Liver (tissue), 9 donors: ENCODE measurements around the gene L2HGDH. TPM values are rescaled to one million over a fixed set of nuclear protein-coding genes. Genes with fewer than 3 reads are reported as not detected.

Source experiments
- DNase-seq: peaks from one replicate; pipeline ENCODE4 v3.0.0-alpha.2; 2017; ENCODE audit warnings: low spot score
- H3K27ac ChIP-seq, 2 donors: one replicate each; pipeline ENCODE4 v1.7.0; 2013; ENCODE audit warnings: inconsistent platforms in 2 of 2, low read length in 2 of 2, control low read depth in 1 of 2, low read depth in 1 of 2, mild to moderate bottlenecking in 1 of 2
- H3K27me3 ChIP-seq, 4 donors: one replicate each; pipeline versions ENCODE4 v1.6.1 to v1.7.0; 2013; ENCODE audit warnings: low read length in 3 of 4, inconsistent platforms in 1 of 4, mild to moderate bottlenecking in 1 of 4, moderate library complexity in 1 of 4; ENCODE audit not compliant: control insufficient read depth in 4 of 4, insufficient read depth in 4 of 4
- H3K36me3 ChIP-seq, 4 donors: one replicate each; pipeline versions ENCODE4 v1.6.1 to v1.7.0; 2013; ENCODE audit warnings: low read length in 3 of 4, mild to moderate bottlenecking in 3 of 4, low read depth in 1 of 4, moderate library complexity in 1 of 4; ENCODE audit not compliant: control insufficient read depth in 4 of 4, insufficient read depth in 3 of 4
- H3K4me1 ChIP-seq, 4 donors: one replicate each; pipeline versions ENCODE4 v1.6.1 to v1.7.0; 2013; ENCODE audit warnings: low read length in 3 of 4, mild to moderate bottlenecking in 3 of 4, moderate library complexity in 1 of 4; ENCODE audit not compliant: control insufficient read depth in 4 of 4, insufficient read depth in 4 of 4
- H3K4me3 ChIP-seq, 3 donors: one replicate each; pipeline versions ENCODE4 v1.6.1 to v1.7.0; 2013; ENCODE audit warnings: low read length in 3 of 3, control low read depth in 1 of 3, low read depth in 1 of 3, mild to moderate bottlenecking in 1 of 3
- H3K9ac ChIP-seq, 2 donors: one replicate each; pipeline ENCODE4 v1.7.0; 2013; ENCODE audit warnings: low read length in 2 of 2, mild to moderate bottlenecking in 2 of 2, moderate library complexity in 2 of 2, control low read depth in 1 of 2, low read depth in 1 of 2
- H3K9me3 ChIP-seq, 4 donors: one replicate each; pipeline versions ENCODE4 v1.6.1 to v1.7.0; 2013; ENCODE audit warnings: low read length in 3 of 4; ENCODE audit not compliant: control insufficient read depth in 4 of 4
- CTCF ChIP-seq: fragments of 150-350 bp; IDR thresholded peaks from 2 replicates; pipeline ENCODE4 v1.5.1; 2017; ENCODE audit warnings: improper control_type of control experiment, low read depth, low read length; ENCODE audit not compliant: missing input control
- FOXA1 ChIP-seq: IDR thresholded peaks from 2 replicates; pipeline ENCODE4 v1.6.1; 2016; ENCODE audit warnings: antibody characterized with exemption
- GABPA ChIP-seq, 2 donors: IDR thresholded peaks in 1 of 2; conservative IDR thresholded peaks in 1 of 2; 2 replicates each; pipeline ENCODE4 v1.6.1; 2016; ENCODE audit warnings: antibody characterized with exemption in 2 of 2, mild to moderate bottlenecking in 1 of 2, moderate library complexity in 1 of 2
- HNF4G ChIP-seq: IDR thresholded peaks from 2 replicates; pipeline ENCODE4 v1.6.1; 2016; ENCODE audit warnings: antibody characterized with exemption
- JUND ChIP-seq, 2 donors: IDR thresholded peaks; 2 replicates each; pipeline ENCODE4 v1.6.1; 2016; ENCODE audit warnings: antibody characterized with exemption in 2 of 2
- MAX ChIP-seq: IDR thresholded peaks from 2 replicates; pipeline ENCODE4 v1.6.1; 2016; ENCODE audit warnings: antibody characterized with exemption
- NR2F2 ChIP-seq: IDR thresholded peaks from 2 replicates; pipeline ENCODE4 v1.6.1; 2016; ENCODE audit warnings: antibody characterized with exemption
- REST ChIP-seq: IDR thresholded peaks from 2 replicates; pipeline ENCODE4 v1.6.1; 2016; ENCODE audit warnings: antibody characterized with exemption, mild to moderate bottlenecking
- RXRA ChIP-seq, 2 donors: IDR thresholded peaks; 2 replicates each; pipeline ENCODE4 v1.6.1; 2017 to 2018; ENCODE audit warnings: antibody characterized with exemption in 2 of 2, mild to moderate bottlenecking in 1 of 2
- SP1 ChIP-seq: IDR thresholded peaks from 2 replicates; pipeline ENCODE4 v1.6.1; 2018; ENCODE audit warnings: antibody characterized with exemption, mild to moderate bottlenecking
- YY1 ChIP-seq: IDR thresholded peaks from 2 replicates; pipeline ENCODE4 v1.6.1; 2016; ENCODE audit warnings: antibody characterized with exemption, mild to moderate bottlenecking
- ZBTB33 ChIP-seq: IDR thresholded peaks from 2 replicates; pipeline ENCODE4 v1.6.1; 2016; ENCODE audit warnings: antibody characterized with exemption
- WGBS: extraction: QIAGEN DNeasy Blood & Tissue Kit; methylation state at CpG from one replicate; pipeline ENCODE4 v1.1.7; 2013; 5-methylcytosine and 5-hydroxymethylcytosine counted together
- polyA plus RNA-seq, 2 donors: library from polyadenylated mRNA; stranded (reverse) in 1 of 2; unstranded in 1 of 2; fragments of 200-250 nt in 1 of 2; fragments of >200 nt in 1 of 2; fragmentation: Nextera tagmentation in 1 of 2; extraction: Ambion mirVana in 1 of 2; gene quantifications; one replicate each; pipeline versions ENCODE4 v1.2.1 to v1.2.3, GENCODE V29; 2013 to 2015
- total RNA-seq, 2 donors: library from RNA; depleted of rRNA; stranded (reverse); fragments of >200 nt; gene quantifications; one replicate each; pipeline ENCODE4 v1.2.3, GENCODE V29; 2014
- donor health status: healthy.
- donor health status: healthy.
- donor health status: healthy.
- donor health status: healthy.
- donor health status: healthy.

L2HGDH gene
- total and polyA plus RNA-seq, 4 donors, result 3.8 to 9.0 (median 5.4) TPM

- Histone ChIP-seq H3K4me1 (no peaks in the 10 kb centered on the region), H3K27me3 (no peaks in the 10 kb centered on the region), H3K4me3 (no peak overlapping the region), H3K27ac (no peak overlapping the region), H3K9me3 (no peaks in the 10 kb centered on the region), H3K36me3 (no peaks in the 10 kb centered on the region), H3K9ac (no peak overlapping the region)
- TF ChIP-seq SP1, result no peak
- no peak for TF ChIP-seq NR2F2
- TF ChIP-seq YY1, result no peak
- TF ChIP-seq HNF4G, result no peak
- no peak for TF ChIP-seq FOXA1
- no peak for TF ChIP-seq CTCF
- no peak for TF ChIP-seq RXRA (IDR thresholded peaks at IDR 0.05)
- no peak for DNase-seq
- 84% methylated on average over 4 of the region's 4 CpGs for WGBS
These were observed 41.1 kb upstream of the L2HGDH start for GRCh38 chr14:50353126-50353525.

- Histone ChIP-seq H3K4me1 (no peaks in the 10 kb centered on the region), H3K9ac (no peak overlapping the region), H3K27me3 (no peaks in the 10 kb centered on the region), H3K4me3 (no peak overlapping the region), H3K27ac (no peak overlapping the region), H3K36me3 (no peaks in the 10 kb centered on the region), H3K9me3 (no peaks in the 10 kb centered on the region)
- 91% methylated on average over 4 of the region's 4 CpGs for WGBS
- TF ChIP-seq ZBTB33, result no peak
- TF ChIP-seq HNF4G, result no peak
- TF ChIP-seq RXRA (IDR thresholded peaks at IDR 0.05), result no peak
- no peak for TF ChIP-seq GABPA (IDR thresholded peaks at IDR 0.05 in 1 of 2, conservative IDR thresholded peaks at IDR 0.05 in 1 of 2)
- TF ChIP-seq JUND (IDR thresholded peaks at IDR 0.05), result no peak
- TF ChIP-seq CTCF, result no peak
- TF ChIP-seq MAX, result no peak
- no peak for TF ChIP-seq SP1
- no peak for TF ChIP-seq REST
- no peak for DNase-seq
These were observed 40.6 kb upstream of the L2HGDH start for GRCh38 chr14:50352584-50352983.
